ENCODE data around the gene BIVM.

BIVM gene

GRCh38 chr13:102768909-102769308 is 30.0 kb upstream of the BIVM start:
- TF ChIP-seq CTCF (IDR thresholded peaks at IDR 0.05; ENCODE audit: low read depth, low read length), result no peak
- Histone ChIP-seq H3K36me3 (peaks cover 9% of the 10 kb centered on the region; the same call in 1 of the 2 replicates), H3K4me3 (ENCODE audit: low read depth, low read length) (no peak overlapping the region), H3K27me3 (no peaks in the 10 kb centered on the region), H3K4me1 (no peaks in the 10 kb centered on the region), H3K9me3 (no peaks in the 10 kb centered on the region)
- no peak for DNase-seq

GRCh38 chr13:102769679-102770078 is 29.2 kb upstream of the BIVM start:
- no peak overlapping the region for H3K4me3 ChIP-seq (ENCODE audit: low read depth, low read length)
- H3K9me3 ChIP-seq, result no peaks in the 10 kb centered on the region
- TF ChIP-seq CTCF (IDR thresholded peaks at IDR 0.05; ENCODE audit: low read depth, low read length), result peak; percentile 17; the same call in 1 of the 2 replicates

GRCh38 chr13:102770435-102770834 is 28.5 kb upstream of the BIVM start:
- Histone ChIP-seq H3K27me3 (no peaks in the 10 kb centered on the region), H3K36me3 (peaks cover 9% of the 10 kb centered on the region; the same call in 1 of the 2 replicates), H3K9me3 (no peaks in the 10 kb centered on the region), H3K4me3 (ENCODE audit: low read depth, low read length) (no peak overlapping the region), H3K4me1 (no peaks in the 10 kb centered on the region)
- no peak for DNase-seq
- TF ChIP-seq CTCF (IDR thresholded peaks at IDR 0.05; ENCODE audit: low read depth, low read length), result no peak

More at GRCh38 chr13:102769679-102770078, 29.2 kb upstream of the BIVM start:
- no peak for DNase-seq
- Histone ChIP-seq H3K36me3 (peaks cover 9% of the 10 kb centered on the region; the same call in 1 of the 2 replicates), H3K27me3 (no peaks in the 10 kb centered on the region), H3K4me1 (no peaks in the 10 kb centered on the region)

GRCh38 chr13:102771298-102772041 is 27.4 kb upstream of the BIVM start:
- H3K27me3 ChIP-seq, result no peaks in the 10 kb centered on the region
- H3K36me3 ChIP-seq, result no peaks in the 10 kb centered on the region; the same call in 1 of the 2 replicates
- no peaks in the 10 kb centered on the region for H3K4me1 ChIP-seq
- no peak for DNase-seq
- TF ChIP-seq CTCF (IDR thresholded peaks at IDR 0.05; ENCODE audit: low read depth, low read length), result no peak
- H3K4me3 ChIP-seq (ENCODE audit: low read depth, low read length), result no peak overlapping the region
- H3K9me3 ChIP-seq, result no peaks in the 10 kb centered on the region

- Histone ChIP-seq H3K4me3 (ENCODE audit: low read depth, low read length) (no peak overlapping the region), H3K4me1 (no peaks in the 10 kb centered on the region), H3K27me3 (no peaks in the 10 kb centered on the region), H3K36me3 (no peaks in the 10 kb centered on the region), H3K9me3 (no peaks in the 10 kb centered on the region)
- no peak for DNase-seq
- no peak for TF ChIP-seq CTCF (IDR thresholded peaks at IDR 0.05; ENCODE audit: low read depth, low read length)
Observed at GRCh38 chr13:102772042-102772425, 26.9 kb upstream of the BIVM start.

GRCh38 chr13:102773441-102774213 is 25.3 kb upstream of the BIVM start, which contains the start of gene TEX30:
TSS of gene TEX30 (minus strand) at chr13:102773786. CDS start at chr13:102770026, 3,760 bp downstream.
- Histone ChIP-seq H3K27me3 (no peaks in the 10 kb centered on the region), H3K4me1 (no peaks in the 10 kb centered on the region), H3K4me3 (ENCODE audit: low read depth, low read length) (peak within 1 kb of the TSS; percentile 87), H3K36me3 (no peaks in the 10 kb centered on the region), H3K9me3 (no peaks in the 10 kb centered on the region)
- DNase-seq, result peak; percentile 92
- no peak for TF ChIP-seq CTCF (IDR thresholded peaks at IDR 0.05; ENCODE audit: low read depth, low read length)

Data from BE2C (cell line).